Right lung (tissue), 5 donors: ENCODE results near the gene KCNK10. TPM values are rescaled to one million over a fixed set of nuclear protein-coding genes. Genes with fewer than 3 reads are reported as not detected.
A peak's percentile ranks its signal among the peaks of the same experiment; 100 is the strongest.

ENCODE experiments used
- DNase-seq, 2 donors: peaks; one replicate each; pipeline ENCODE4 v3.0.0-alpha.2; 2013
- polyA plus RNA-seq, 5 donors: library from polyadenylated mRNA; unstranded; fragments of 120-200 nt; gene quantifications; one replicate each; pipeline versions ENCODE4 v1.2.1 to v1.2.3, GENCODE V29; 2013; ENCODE audit warnings: inconsistent platforms in 1 of 5, low replicate concordance in 1 of 5; ENCODE audit not compliant: insufficient read length in 5 of 5, insufficient read depth in 1 of 5

Gene KCNK10
- polyA plus RNA-seq, 5 donors = 0.16 to 0.22 (median 0.19) TPM; not detected in 1

GRCh38 chr14:88321692-88322503 is 1.2 kb downstream of the KCNK10 start:
- peak; percentile 21 to 27 for DNase-seq

DNA sequence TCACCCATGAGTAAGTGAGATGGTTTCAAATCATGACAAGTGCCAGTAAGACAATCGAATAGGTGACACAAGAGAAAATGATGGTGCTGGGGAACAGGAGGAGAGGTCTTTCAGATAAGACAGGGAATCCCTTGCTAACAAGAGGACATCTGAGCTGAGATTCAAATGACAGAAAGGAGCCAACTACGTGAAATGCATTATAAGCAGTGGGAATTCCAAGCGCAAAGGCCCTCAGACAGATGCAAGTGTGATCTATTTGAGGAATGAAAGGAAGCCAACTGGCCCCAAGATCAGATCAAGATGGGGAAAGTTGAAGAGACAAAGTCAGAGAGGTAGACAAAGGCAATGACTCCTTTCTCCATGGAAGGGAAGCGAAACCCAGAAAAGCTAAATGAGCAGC is 4.7 kb downstream of the KCNK10 start:
- DNase-seq = no peak

GRCh38 chr14:88316521-88316920 is 6.5 kb downstream of the KCNK10 start:
- DNase-seq = no peak

GRCh38 chr14:88312257-88312656 is 10.8 kb downstream of the KCNK10 start:
- DNase-seq = no peak

- no peak for DNase-seq
Observed at GRCh38 chr14:88311780-88312179, 11.3 kb downstream of the KCNK10 start.

GRCh38 chr14:88310449-88310848 is 12.6 kb downstream of the KCNK10 start:
- no peak for DNase-seq

DNA sequence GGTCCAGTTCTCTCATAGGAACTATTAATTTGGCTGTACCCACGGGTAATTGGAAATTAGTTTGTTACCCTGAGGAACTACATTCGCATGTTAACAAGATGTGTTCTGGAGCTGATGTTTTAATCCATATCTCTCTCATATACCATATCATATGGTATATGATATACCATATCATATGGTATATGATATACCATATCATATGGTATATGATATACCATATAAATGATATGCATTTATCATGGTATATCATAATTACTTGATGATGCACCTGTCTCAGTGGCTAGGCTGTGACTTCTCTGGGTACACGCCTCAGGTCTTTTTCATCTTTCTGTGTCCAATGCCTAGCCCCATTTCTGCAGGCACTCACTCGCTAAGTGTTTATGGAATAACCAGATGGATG is 13.0 kb downstream of the KCNK10 start:
- DNase-seq = no peak

DNA sequence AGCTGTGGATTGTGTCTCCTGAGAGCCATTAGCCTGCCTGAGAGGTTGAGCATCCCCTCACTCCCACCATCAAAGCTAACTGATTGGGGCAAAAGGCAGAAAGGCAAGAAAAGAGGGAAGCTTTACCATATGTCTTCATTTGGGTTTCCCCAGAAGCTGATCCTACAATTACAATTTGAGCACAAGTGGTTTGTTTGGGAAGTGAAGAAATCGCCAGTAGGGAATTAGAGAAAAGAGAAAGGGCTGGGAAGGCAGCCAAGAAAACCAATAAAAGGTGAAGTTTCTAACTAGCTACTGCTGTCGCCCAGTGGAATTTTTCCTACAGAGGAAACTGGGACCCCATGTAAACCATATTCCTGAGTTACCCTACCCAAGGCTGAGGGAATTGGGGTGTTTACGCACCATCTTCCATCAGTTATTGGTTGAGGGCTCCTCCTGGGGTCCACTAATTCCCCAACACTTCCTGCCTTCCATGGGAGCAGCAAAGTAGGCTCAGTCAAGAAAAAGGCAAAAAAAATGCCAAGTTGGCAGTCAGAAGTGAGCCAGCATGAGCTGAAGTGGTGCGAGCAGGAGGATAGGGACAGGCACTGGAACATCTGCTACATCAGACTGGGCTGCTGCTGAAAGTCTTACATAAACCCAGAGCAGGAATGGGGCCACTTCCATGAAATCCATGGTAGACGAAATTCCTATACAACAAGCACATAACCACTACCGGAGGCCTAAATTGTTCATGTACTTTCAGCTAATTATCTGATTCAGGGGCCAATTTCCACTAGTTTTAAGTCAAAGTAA is 17.3 kb downstream of the KCNK10 start:
- no peak for DNase-seq

DNA sequence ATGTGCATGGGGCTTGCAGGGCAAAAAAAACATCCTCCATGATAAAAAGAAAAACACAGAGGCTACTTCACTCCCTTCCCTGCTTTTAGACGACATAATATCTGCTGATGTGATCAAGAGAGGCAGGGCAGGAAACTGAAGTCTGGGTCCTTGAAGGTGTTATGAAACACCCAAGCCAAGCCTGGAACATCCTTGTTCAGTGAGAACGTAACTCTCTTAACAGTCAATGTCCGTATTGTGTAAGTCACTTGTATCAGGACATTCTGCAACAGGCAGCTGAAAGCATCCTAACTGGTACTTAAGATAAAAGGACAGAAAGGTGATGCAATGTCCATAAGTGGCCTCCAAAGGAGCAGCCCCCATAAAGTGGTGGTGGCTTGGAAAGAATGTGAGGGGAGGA is 20.0 kb downstream of the KCNK10 start:
- DNase-seq = no peak

DNA sequence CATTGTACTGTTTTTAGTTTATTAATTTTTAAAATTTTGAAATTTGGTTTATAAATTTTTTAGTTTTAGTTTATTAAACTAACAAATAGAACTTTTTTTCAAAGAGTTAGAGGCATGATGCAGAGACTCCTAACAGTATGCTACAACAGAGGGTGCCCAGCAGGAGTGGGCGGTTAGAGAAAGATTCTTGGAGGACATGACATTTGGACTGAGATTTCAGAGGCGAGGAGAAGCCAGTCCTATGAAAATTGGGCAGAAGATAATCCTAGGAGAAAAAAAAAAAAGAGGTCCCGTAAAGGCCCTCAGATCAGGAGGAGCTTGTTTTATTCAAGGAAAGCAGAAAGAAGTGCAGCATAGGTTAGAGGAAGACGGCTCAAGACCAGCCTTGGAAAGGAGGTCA is 21.7 kb downstream of the KCNK10 start:
- DNase-seq = no peak

- no peak for DNase-seq
Observed at GRCh38 chr14:88300817-88301216, 22.3 kb downstream of the KCNK10 start.

- no peak for DNase-seq
Observed at GRCh38 chr14:88299865-88300530, 23.1 kb downstream of the KCNK10 start.

DNA sequence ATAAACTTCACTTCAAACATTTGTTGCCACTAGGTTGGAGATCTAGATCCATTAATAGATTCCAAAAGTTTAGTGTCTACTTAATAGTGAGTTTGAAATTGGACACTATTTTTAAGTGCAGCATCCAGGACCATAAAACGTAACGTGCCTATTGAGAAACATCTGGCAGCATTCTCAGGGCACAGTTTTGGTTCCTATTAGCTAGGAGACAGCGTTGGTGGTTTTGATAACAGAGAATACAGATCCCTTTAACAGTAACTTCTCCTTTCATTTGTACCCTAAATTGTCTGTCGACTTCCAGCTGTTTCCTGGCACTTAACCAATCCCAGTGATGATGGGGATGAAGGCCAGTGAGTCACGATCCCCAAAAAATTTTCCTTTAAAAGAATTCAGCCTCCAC is 25.8 kb downstream of the KCNK10 start:
- DNase-seq = no peak

DNA sequence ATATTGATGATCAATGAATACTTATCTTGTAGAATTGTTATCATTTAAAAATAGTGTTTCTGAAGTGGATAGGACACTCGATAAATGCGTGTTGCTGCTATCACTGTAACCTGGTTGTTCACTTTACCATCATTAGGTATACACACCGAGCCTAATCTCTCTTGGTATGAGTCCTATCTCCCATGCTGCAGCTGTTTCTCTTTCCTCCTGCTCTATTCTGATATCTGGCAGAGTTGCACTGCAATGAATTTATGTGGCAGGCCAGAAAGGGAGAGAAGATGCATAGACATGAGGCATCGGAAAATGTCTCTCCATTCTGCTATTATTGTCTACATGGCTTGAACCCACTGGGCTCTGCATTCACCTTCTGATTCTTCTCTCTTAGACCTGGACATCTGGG is 26.7 kb downstream of the KCNK10 start:
- DNase-seq = no peak

DNA sequence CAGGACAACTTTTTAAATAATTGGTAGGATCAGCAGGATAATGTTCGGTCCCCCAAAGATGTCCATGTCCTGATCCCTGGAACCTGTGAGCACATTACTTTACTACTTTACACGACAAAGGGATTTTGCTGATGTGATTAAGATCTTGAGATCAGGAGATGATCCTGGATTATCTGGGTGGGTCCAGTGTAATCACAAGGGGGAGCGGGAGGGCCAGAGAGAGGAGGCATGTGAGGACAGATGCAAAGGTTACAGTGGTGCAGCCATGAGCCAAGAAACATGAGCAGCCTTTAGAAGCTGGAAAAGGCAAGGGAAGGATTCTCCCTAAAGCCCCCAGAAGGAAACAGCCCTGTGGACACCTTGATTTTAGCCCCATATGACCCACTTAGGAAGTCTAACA is 33.1 kb downstream of the KCNK10 start:
- DNase-seq = no peak

- no peak for DNase-seq
Observed at GRCh38 chr14:88289234-88289633, 33.8 kb downstream of the KCNK10 start.

- no peak for DNase-seq
Observed at GRCh38 chr14:88286309-88286708, 36.8 kb downstream of the KCNK10 start.

DNA sequence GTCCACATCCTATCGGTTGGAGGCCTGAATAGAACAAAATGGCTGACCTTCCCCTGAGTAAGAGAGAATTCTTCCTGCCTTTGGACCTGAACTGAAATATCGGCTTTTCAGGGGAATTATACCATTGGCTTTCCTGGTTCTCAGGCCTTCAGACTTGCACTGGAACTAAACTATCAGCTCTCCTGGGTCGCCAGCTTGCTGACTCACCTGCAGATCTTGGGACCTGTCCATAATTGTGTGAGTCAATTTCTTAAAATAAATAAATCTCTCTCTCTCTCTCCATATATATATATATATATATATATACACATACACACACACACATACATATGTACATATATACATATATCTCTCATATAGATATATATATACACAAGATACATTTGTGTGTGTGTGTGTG is 41.6 kb downstream of the KCNK10 start:
- no peak for DNase-seq

GRCh38 chr14:88276923-88277596 is 46.0 kb downstream of the KCNK10 start:
- no peak for DNase-seq

DNA sequence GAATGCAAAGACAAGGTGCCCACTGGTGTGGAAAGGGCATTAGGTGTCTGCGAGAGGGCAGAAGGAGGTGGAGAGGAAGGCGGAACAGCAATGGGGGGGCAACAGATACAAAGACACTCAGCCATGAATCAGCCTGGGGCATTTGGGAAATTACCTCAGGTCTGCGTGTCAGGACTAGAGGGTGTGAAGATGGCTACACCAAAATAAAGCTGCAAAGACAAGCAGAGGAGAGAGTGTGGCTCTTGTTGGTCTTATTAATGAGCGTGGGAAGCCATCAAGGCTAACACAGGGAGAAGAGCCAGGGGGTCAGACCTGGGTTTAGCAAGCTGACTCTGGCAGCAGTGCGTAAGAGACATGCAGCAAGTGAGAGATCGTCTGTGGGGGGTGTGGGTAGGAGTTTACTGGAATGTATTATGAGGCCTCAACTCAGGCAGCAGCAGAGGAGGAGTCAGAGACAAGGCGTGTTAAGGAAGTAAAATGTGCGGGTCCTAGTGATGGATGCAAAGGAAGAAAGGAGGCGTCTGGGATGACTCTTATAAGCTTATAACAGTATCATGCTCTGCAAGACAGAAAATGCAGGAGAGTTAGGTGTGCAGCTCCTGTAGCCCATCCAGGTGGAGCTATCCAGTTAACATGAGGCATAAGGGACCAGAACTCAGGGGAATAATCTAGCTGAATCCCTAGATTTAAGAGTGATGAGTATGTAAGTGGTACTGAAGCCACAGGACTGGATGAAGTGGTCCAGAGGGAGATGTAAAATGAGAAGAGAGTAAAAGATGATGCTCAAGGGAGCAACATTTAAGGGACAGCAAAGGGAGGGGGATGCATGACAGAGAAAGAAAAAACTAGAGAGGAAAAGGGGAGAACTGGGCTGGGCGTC is 50.4 kb downstream of the KCNK10 start:
- no peak for DNase-seq

- no peak for DNase-seq
Observed at GRCh38 chr14:88271205-88271604, 51.9 kb downstream of the KCNK10 start.
